Measurements from ENCODE around the gene SDR42E2.
"Not testable (repeated sequence)": the region's sequence is repeated elsewhere in the genome, so short reads cannot be mapped to it uniquely, and the experiment has no call there.

SDR42E2 gene

GRCh38 chr16:22161401-22161800 lies 905 bp upstream of the SDR42E2 start:
- no peak overlapping the region for H3K4me3 ChIP-seq (ENCODE audit: low read depth, low read length)
- DNase-seq (ENCODE audit: low read depth) = no peak
- TF ChIP-seq CTCF (IDR thresholded peaks at IDR 0.05; ENCODE audit: insufficient read depth, low read depth, low read length, missing control alignments) = no peak

DNA sequence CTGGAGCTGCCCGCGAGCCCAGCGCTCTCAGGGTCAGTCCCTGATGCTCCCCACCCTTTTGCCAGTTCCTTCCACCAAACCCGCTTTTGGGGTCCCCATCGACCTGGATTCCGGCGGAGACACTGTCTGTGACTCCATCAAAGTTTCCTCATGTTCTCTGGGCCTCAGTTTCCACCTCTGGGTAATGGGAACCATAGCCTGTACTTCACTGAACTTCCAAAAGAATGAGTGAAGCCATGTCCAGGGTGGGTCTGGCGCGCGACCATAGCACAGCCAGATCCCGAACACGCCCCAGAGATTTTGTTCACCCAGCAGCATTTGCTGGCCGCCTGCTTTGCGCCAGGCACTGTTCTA lies 327 bp downstream of the SDR42E2 start:
- TF ChIP-seq CTCF (IDR thresholded peaks at IDR 0.05; ENCODE audit: insufficient read depth, low read depth, low read length, missing control alignments) = no peak
- no peak overlapping the region for H3K4me3 ChIP-seq (ENCODE audit: low read depth, low read length)
- no peak for DNase-seq (ENCODE audit: low read depth)

DNA sequence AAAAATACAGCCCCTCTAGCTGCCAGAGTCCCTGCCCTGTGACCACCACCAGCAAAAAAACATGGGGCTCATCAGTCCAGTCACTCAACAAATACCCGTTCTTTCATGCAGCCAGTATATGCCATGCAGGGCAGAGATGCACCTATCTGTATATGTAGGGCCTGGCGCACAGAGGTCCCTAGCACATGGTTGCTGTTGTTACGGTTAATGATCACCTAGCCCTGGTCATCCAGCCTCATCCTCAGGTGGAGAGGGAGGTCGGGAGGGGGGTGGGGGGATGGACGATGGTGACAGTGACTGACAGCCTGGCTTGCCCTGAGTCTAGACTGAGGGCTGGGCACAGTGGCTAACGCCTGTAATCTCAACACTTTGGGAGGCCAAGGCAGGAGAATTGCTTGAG lies 1.5 kb downstream of the SDR42E2 start:
- H3K4me3 ChIP-seq (ENCODE audit: low read depth, low read length) = no peak overlapping the region
- no peak for TF ChIP-seq CTCF (IDR thresholded peaks at IDR 0.05; ENCODE audit: insufficient read depth, low read depth, low read length, missing control alignments)
- DNase-seq (ENCODE audit: low read depth) = no peak

DNA sequence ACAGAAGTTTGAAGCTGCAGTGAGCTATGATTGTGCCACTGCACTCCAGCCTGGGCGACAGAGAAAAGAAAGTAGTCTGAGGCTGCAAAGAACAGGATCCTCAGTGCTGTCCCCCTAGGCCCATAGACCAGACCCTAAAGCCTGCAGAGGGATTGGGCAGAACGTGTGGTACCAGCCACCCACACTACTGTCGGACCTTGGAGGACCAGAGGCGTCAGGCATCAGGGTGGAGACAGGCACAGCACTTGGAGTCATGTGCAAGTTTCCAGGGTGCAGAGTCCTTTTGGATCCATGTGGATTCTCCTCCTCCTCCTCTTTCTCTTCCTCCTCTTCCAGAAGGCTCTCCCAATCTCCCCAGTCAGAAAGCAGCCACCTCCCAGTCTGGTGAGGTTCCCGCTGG lies 2.2 kb downstream of the SDR42E2 start:
- TF ChIP-seq CTCF (IDR thresholded peaks at IDR 0.05; ENCODE audit: insufficient read depth, low read depth, low read length, missing control alignments) = no peak
- no peak overlapping the region for H3K4me3 ChIP-seq (ENCODE audit: low read depth, low read length)
- DNase-seq (ENCODE audit: low read depth) = no peak

- H3K4me3 ChIP-seq (ENCODE audit: low read depth, low read length) = no peak overlapping the region
- DNase-seq (ENCODE audit: low read depth) = no peak
- TF ChIP-seq CTCF (IDR thresholded peaks at IDR 0.05; ENCODE audit: insufficient read depth, low read depth, low read length, missing control alignments) = no peak
Observed at GRCh38 chr16:22165508-22166285, 3.4 kb downstream of the SDR42E2 start.

GRCh38 chr16:22171953-22172352 lies 9.6 kb downstream of the SDR42E2 start:
- DNase-seq (ENCODE audit: low read depth) = no peak
- no peak for TF ChIP-seq CTCF (IDR thresholded peaks at IDR 0.05; ENCODE audit: insufficient read depth, low read depth, low read length, missing control alignments)
- H3K4me3 ChIP-seq (ENCODE audit: low read depth, low read length) = no peak overlapping the region

GRCh38 chr16:22172642-22173041 lies 10.3 kb downstream of the SDR42E2 start:
- DNase-seq (ENCODE audit: low read depth); H3K4me3 ChIP-seq (ENCODE audit: low read depth, low read length): not testable (repeated sequence)

All from GM12865 (cell line).